GM10266 (cell line): ENCODE measurements around the gene VPS29.

ENCODE experiments used
- DNase-seq: peaks from one replicate; pipeline ENCODE4 v3.0.0; 2012; ENCODE audit errors: extremely low spot score
- CTCF ChIP-seq: IDR thresholded peaks from 2 replicates; pipeline ENCODE4 v1.5.1; 2012; ENCODE audit warnings: mild to moderate bottlenecking, low read depth; ENCODE audit not compliant: control insufficient read depth, insufficient read depth; ENCODE audit errors: missing control alignments

Gene VPS29

DNA sequence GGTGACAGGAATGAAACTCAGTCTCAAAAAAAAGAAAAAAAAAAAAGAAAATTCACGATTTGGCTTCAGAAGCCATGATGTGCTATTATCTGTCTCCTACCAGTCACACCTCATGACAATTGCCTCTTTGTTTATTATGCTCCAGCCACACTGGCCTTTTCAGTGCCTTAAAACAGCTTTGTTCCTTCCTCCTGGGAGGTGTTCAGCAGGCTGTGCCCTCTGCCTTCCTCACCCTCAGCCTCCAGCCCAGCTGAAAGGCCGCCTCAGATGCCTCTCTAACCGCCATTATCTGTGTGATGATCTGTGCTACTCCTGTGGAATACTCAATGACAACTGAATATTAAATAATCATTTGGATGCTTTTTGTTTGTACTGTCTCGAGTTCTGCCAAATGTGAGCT is 43.2 kb downstream of the VPS29 start:
- TF ChIP-seq CTCF = no peak
- no peak for DNase-seq

DNA sequence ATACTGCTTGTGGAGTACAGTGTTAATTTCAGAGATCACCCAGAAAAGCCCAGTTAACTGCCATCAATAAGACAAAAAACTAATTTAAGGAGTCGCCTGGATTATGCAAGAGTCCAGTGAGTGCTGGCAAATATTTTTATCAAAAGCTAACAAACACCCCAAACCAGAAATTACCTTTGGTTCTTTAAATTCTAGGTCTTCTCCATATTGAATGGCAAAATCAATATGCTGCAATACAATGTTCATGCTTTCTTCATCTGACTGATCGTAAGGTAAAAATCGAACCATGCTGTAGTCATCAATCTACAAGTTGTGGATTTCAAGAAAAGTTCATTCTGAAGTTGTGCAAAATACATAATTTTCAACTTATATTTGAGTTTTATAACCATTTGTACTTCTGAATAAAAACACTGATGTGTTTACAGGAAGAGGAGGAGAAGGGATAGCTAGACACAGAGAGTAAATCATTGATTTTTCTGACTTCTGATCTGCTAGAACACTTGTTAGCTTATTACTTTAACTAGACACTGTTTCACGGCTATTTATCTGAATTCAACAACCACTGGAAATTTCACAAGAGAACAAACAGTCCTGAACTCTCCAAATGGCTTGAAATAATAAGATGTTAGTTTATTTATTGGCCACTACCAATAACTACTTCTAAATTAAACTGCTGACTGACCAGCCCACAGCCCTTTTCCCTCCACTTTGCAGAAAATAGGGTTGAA is 48.2 kb downstream of the VPS29 start:
- no peak for TF ChIP-seq CTCF
- DNase-seq = no peak

GRCh38 chr12:110451263-110451662 is 50.6 kb downstream of the VPS29 start:
- TF ChIP-seq CTCF = no peak
- no peak for DNase-seq

DNA sequence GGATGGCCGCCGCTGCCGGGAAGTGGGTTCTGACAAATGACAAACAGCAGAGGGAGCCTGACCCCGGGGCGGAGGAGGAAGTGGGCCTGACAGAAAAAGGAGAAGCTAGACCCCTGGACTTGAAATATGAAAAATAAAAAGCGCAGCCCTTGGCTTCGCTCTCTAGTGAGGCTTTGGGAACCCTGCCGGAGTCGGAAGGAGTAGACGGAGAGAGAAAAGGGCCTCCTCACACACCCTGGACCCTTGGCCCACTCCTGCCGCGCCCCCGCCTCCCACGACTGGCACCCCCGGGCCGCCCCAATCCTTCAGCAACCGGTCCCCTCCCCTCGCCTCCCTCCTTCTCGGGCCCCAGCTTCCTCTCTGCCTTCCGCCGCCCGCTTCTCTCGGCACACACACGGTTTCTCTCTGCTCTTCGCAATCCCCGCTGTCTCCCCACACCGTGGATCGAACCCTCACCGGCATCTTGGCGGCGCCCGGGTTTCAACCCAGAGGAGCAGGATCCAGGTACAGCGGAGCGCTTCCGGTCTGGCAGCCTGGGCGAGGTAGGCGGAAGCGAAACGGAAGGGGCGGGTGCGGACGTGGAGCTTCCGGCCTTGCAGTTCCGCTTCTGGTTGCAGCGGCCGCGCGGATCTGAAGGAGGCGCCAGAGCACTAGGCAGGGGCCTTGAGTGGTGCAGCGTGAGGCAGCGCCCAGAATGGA is 52.0 kb downstream of the VPS29 start, which contains the start of gene ARPC3:
Gene ARPC3 (minus strand): TSS at position 539 of the 699 bp plus-strand sequence. CDS start 77 bp downstream, at position 462.
- peak; percentile 95 for TF ChIP-seq CTCF
- DNase-seq = peak; percentile 85

- no peak for TF ChIP-seq CTCF
- DNase-seq = no peak
Observed at GRCh38 chr12:110444455-110444854, 57.5 kb downstream of the VPS29 start.
